ENCODE results near the gene SMG7. TPM values are rescaled to one million over a fixed set of nuclear protein-coding genes. Genes with fewer than 3 reads are reported as not detected.

SMG7 gene
- total and polyA plus RNA-seq, 10 of the 15 experiments (the other 5 are each of a cell fraction or from before 2014, with no cell fraction given), result 9.5 to 65.4 (median 42.7) TPM

DNA sequence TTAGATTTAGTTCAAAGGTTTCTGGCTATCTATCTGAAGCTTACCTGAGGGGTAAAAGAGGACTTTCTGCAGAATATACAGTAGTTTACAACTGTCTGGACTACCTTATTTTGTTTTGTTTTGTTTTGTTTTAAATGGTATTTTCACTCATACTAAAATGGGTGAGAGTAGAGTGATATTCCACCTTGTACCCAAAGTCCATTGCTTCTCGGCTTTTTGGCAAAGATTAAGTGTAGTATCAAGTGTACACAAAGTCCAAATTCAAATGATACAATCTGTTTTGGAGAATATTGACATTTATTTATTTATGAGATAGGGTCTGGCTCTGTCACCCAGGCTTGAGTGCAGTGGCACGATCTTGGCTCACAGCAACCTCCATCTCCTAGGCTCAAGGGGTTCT, 11.7 kb upstream of the SMG7 start:
- ChIA-PET CTCF (no interaction called here), SMC1A (ENCODE audit: uncharacterized antibody, unreplicated experiment) (interaction anchor here (0.6 to 0.9 kb wide), 2 partner anchors 9 to 164 kb away, joined by 3 read pairs; no protein-coding TSS in a partner anchor), POLR2A (interaction anchor here (0.6 kb wide), 1 partner anchor 130 kb away, joined by 3 read pairs; no protein-coding TSS in a partner anchor), RAD21 (ENCODE audit: unreplicated experiment) (no interaction called here)
- no peaks in the 10 kb centered on the region for H3K36me3 ChIP-seq (ENCODE audit: control insufficient read depth in 2 of 2, insufficient read depth in 2 of 2, low read length in 1 of 2)
- no peak for ATAC-seq
- WGBS (ENCODE audit: insufficient coverage, insufficient replicate concordance, low lambda C conversion rate, missing lambda C conversion rate), result 14% methylated on average over 2 of the region's 2 CpGs
- H3K27ac ChIP-seq (ENCODE audit: control insufficient read depth, insufficient read depth), result no peak overlapping the region
- no peaks in the 10 kb centered on the region for H4K20me1 ChIP-seq (ENCODE audit: control insufficient read depth, insufficient read depth)
- no peak overlapping the region for H2AFZ ChIP-seq (ENCODE audit: control insufficient read depth, low read depth, low read length)
- no peaks in the 10 kb centered on the region for H3K79me2 ChIP-seq (ENCODE audit: control insufficient read depth, insufficient read depth, low read length)
- BruUV-seq (replicated peaks), result no TSS peak
- no peak for DNase-seq (ENCODE audit: low read depth, low spot score)
- no peaks in the 10 kb centered on the region for H3K4me1 ChIP-seq (ENCODE audit: control insufficient read depth, insufficient read depth, low read length)
- intact Hi-C loops (cut with micrococcal nuclease; ENCODE audit: unreplicated experiment), result no loop called here
- H3K4me3 ChIP-seq, result no peak overlapping the region
- no peak for FAIRE-seq
- no peaks in the 10 kb centered on the region; a peak in 1 of 4 replicates for H3K27me3 ChIP-seq (replicated peaks in 1 of 2; ENCODE audit: control insufficient read depth in 2 of 2, insufficient read depth in 2 of 2, low read length in 1 of 2)
- no peak overlapping the region for H3K4me2 ChIP-seq (ENCODE audit: control insufficient read depth, insufficient read depth)
- H3K9ac ChIP-seq (ENCODE audit: control insufficient read depth, insufficient read depth, low read length), result no peak overlapping the region
- H3K9me3 ChIP-seq (replicated peaks; ENCODE audit: control insufficient read depth, insufficient read depth, low read length), result no peaks in the 10 kb centered on the region
- TF ChIP-seq NRF1 (conservative IDR thresholded peaks at IDR 0.05; ENCODE audit: low read depth, low read length), result no peak
- no peak for TF ChIP-seq YBX1 (IDR thresholded peaks at IDR 0.05)
- TF ChIP-seq, protein P1, sequence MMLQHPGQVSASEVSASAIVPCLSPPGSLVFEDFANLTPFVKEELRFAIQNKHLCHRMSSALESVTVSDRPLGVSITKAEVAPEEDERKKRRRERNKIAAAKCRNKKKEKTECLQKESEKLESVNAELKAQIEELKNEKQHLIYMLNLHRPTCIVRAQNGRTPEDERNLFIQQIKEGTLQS (IDR thresholded peaks at IDR 0.05; ENCODE audit: borderline replicate concordance, extremely low read depth, low read depth, low read length), result no peak
- no peak for TF ChIP-seq FOS (IDR thresholded peaks at IDR 0.05; ENCODE audit: borderline replicate concordance, extremely low read depth, insufficient read length)
- in situ Hi-C loops (cut with MboI), result no loop called here

DNA sequence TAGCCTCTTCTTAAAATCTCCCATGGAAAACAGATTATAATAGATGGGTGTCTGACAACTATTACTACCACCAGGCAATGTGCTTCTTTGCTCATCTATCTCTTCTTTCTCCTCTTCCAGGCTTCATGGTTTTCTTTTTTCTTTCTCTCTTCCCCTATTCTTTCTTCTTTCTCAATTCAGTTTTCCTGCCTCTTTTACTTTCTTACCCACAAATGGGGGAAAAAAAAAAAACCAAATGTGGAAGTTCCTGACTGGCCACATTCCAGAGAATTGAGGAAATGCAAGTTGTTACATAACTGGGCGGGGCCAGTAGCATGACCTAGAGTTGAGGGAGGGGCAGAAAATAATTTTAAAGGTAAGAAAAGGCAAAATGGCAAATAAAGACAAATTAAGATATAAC, 10.9 kb upstream of the SMG7 start:
- intact Hi-C loops (cut with micrococcal nuclease; ENCODE audit: unreplicated experiment), result no loop called here
- ATAC-seq (no peak), FAIRE-seq (no peak), DNase-seq (ENCODE audit: low read depth, low spot score) (no peak)
- Histone ChIP-seq H3K4me2 (ENCODE audit: control insufficient read depth, insufficient read depth) (no peak overlapping the region), H3K9ac (ENCODE audit: control insufficient read depth, insufficient read depth, low read length) (no peak overlapping the region), H2AFZ (ENCODE audit: control insufficient read depth, low read depth, low read length) (no peak overlapping the region), H3K4me3 (no peak overlapping the region), H3K9me3 (replicated peaks; ENCODE audit: control insufficient read depth, insufficient read depth, low read length) (no peaks in the 10 kb centered on the region), H3K27ac (ENCODE audit: control insufficient read depth, insufficient read depth) (no peak overlapping the region), H3K36me3 (ENCODE audit: control insufficient read depth in 2 of 2, insufficient read depth in 2 of 2, low read length in 1 of 2) (no peaks in the 10 kb centered on the region), H3K27me3 (replicated peaks in 1 of 2; ENCODE audit: control insufficient read depth in 2 of 2, insufficient read depth in 2 of 2, low read length in 1 of 2) (no peaks in the 10 kb centered on the region; a peak in 1 of 4 replicates), H3K4me1 (ENCODE audit: control insufficient read depth, insufficient read depth, low read length) (no peaks in the 10 kb centered on the region), H3K79me2 (ENCODE audit: control insufficient read depth, insufficient read depth, low read length) (no peaks in the 10 kb centered on the region), H4K20me1 (ENCODE audit: control insufficient read depth, insufficient read depth) (no peaks in the 10 kb centered on the region)
- ChIA-PET SMC1A (ENCODE audit: uncharacterized antibody, unreplicated experiment) (no interaction called here), RAD21 (ENCODE audit: unreplicated experiment) (no interaction called here), CTCF (no interaction called here), POLR2A (no interaction called here)
- WGBS (ENCODE audit: insufficient coverage, insufficient replicate concordance, low lambda C conversion rate, missing lambda C conversion rate), result 18% methylated on average over 1 of the region's 1 CpG
- no TSS peak for BruUV-seq (replicated peaks)
- in situ Hi-C loops (cut with MboI), result no loop called here
- TF ChIP-seq, protein P2, sequence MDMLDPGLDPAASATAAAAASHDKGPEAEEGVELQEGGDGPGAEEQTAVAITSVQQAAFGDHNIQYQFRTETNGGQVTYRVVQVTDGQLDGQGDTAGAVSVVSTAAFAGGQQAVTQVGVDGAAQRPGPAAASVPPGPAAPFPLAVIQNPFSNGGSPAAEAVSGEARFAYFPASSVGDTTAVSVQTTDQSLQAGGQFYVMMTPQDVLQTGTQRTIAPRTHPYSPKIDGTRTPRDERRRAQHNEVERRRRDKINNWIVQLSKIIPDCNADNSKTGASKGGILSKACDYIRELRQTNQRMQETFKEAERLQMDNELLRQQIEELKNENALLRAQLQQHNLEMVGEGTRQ (IDR thresholded peaks at IDR 0.05; ENCODE audit: borderline replicate concordance, low read depth, low read length), result no peak
- no peak for TF ChIP-seq EZH2 (IDR thresholded peaks at IDR 0.05; ENCODE audit: borderline replicate concordance, control insufficient read depth, low read depth, low read length)
- no peak for TF ChIP-seq SREBF2 (IDR thresholded peaks at IDR 0.05; ENCODE audit: low read length)
- no peak for TF ChIP-seq GABPA (IDR thresholded peaks at IDR 0.05; ENCODE audit: low read depth)
- no peak for TF ChIP-seq RFX5 (IDR thresholded peaks at IDR 0.05; ENCODE audit: low read depth, low read length)
- no peak for TF ChIP-seq EP300 (IDR thresholded peaks at IDR 0.05; ENCODE audit: borderline replicate concordance in 1 of 2, control insufficient read depth in 1 of 2, low read depth in 2 of 2, low read length in 2 of 2)
- no peak for TF ChIP-seq E2F8 (IDR thresholded peaks at IDR 0.05; ENCODE audit: low read depth, partially characterized antibody)
- no peak for TF ChIP-seq SMAD5 (IDR thresholded peaks at IDR 0.05; ENCODE audit: low read depth)
- no peak for TF ChIP-seq ZNF384 (IDR thresholded peaks at IDR 0.05; ENCODE audit: borderline replicate concordance, low read depth, low read length)
- TF ChIP-seq IKZF1 (conservative IDR thresholded peaks at IDR 0.05), result no peak

All from GM12878 (cell line).